Measurements from ENCODE around the gene FBXO46.
"Not testable (repeated sequence)": the region's sequence is repeated elsewhere in the genome, so short reads cannot be mapped to it uniquely, and the experiment has no call there.

Gene FBXO46

DNA sequence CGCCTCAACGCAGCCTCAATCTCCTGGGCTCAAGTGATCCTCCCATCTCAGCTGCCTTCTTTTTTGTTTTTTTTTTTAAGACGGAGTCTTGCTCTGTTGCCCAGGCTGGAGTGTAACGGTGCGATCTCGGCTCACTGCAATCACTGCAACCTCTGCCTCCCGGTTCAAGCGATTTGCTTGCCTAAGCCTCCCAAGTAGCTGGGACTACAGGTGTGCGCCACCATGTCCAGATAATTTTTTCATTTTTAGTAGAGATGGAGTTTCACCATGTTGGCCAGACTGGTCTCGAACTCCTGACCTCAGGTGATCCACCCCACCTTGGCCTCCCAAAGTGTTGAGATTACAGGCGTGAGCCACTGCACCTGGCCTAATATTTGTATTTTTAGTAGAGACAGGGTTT is 10.6 kb downstream of the FBXO46 start:
- not testable (repeated sequence) for DNase-seq

- no peak for DNase-seq
These were observed 12.6 kb downstream of the FBXO46 start for GRCh38 chr19:45717983-45718650.

- peak; percentile 98 for DNase-seq
These were observed 13.3 kb downstream of the FBXO46 start for GRCh38 chr19:45717131-45717982.

GRCh38 chr19:45716359-45717130 is 14.2 kb downstream of the FBXO46 start:
- peak; percentile 29 for DNase-seq

GRCh38 chr19:45715139-45715538 is 15.6 kb downstream of the FBXO46 start:
- DNase-seq, result no peak

- no peak for DNase-seq
These were observed 17.6 kb downstream of the FBXO46 start for GRCh38 chr19:45713141-45713540.

- DNase-seq, result no peak
These were observed 18.0 kb downstream of the FBXO46 start for GRCh38 chr19:45712699-45713067.

- DNase-seq, result no peak
These were observed 18.6 kb downstream of the FBXO46 start for GRCh38 chr19:45711851-45712698.

DNA sequence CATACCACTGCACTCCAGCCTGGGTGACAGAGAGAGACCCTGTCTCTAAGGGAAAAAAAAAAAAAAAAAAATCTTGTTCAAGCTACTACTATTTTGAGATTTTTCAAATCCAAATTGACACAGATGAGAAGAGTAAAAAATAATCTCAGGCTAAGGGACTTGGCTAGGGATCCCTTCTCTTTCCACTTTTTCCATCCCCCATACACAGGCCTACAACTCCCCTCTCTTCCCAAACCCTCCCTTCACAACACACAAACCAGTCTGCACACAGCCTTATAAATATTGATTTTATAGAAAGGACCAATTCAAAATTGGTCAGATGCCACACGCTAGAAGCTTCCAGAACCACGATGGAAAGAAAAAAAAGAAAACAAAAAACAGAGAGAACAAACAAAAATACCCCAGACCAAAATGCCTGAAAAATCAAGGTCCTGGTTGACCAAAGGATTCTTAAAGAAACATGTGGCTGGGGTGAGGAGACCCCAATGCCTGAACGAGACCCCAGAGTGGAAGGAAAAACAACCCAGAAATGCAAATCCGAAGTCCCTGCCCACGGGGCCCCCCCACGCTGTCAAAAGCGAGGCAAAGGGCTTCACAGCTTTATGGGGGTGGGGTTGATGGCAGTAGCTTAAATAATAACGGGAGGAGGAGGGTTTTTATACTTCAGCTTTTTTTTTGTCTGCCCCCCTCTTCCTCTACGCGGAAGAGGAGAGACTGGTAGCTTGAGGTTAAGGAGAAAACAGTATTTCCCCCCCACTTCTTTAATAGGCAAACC is 20.2 kb downstream of the FBXO46 start:
- no peak for DNase-seq

DNA sequence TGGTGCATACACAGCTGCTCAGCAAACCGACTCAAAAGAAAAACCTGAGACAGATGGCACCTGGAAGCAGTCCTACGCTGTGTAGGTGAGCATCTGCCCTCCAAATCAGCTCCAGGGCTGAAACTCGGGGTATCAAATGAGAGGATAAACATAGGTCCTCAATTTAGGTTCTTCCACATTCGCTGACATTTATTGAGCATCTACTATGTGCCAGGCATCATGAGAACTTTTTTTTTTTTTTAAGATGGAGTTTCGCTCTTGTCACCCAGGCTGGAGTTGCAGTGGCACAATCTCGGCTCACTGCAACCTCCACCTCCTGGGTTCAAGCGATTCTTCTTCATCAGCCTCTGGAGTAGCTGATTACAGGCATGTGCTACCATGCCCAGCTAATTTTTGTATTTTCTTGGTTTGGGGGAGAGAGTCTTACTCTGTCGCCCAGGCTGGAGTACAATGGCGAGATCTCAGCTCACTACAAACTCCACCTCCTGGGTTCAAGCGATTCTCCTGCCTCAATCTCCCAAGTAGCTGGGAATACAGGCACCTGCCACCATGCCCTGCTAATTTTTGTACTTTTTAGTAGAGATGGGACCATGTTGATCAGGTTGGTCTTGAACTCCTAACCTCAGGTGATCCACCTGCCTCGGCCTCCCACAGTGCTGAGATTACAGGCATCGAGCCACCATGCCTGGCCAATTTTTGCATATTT is 24.8 kb downstream of the FBXO46 start:
- no peak for DNase-seq

DNA sequence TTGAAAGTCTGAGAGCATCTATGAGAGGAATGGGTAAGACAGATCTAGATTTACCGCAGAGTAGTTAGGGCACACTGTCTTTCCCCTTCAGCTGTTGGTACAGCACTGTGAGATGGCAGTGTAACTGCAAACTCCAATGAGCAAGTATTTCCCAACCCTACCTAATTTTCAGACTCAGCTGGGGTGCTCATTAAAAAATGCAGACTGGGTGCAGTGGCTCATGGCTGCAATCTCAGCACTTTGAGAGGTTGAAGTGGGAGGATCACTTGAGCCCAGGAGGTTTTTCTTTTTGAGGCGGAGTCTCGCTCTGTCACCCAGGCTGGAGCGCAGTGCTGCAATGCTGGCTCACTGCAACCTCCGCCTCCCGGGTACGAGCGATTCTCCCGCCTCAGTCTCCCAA is 25.6 kb downstream of the FBXO46 start:
- DNase-seq, result no peak

DNA sequence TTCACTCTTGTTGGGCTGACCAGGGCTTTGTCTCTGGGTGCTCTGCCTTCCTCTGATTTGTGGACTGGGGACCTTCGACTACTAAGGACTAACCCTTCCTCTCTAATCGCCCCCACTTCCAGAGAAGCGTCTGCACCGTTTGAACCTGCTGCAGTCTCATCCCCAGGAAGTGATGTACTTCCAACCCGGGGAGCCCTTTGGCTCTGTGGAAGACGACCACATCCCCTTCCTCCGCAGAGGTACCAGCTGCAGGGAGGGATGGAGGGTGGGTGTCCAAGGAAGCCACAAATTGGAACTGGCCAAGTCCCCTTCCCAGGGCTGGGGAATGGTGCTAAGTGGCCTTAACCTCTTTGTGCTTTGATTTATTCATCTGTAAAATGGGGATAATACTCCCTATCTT is 29.0 kb downstream of the FBXO46 start:
- no peak for DNase-seq

DNA sequence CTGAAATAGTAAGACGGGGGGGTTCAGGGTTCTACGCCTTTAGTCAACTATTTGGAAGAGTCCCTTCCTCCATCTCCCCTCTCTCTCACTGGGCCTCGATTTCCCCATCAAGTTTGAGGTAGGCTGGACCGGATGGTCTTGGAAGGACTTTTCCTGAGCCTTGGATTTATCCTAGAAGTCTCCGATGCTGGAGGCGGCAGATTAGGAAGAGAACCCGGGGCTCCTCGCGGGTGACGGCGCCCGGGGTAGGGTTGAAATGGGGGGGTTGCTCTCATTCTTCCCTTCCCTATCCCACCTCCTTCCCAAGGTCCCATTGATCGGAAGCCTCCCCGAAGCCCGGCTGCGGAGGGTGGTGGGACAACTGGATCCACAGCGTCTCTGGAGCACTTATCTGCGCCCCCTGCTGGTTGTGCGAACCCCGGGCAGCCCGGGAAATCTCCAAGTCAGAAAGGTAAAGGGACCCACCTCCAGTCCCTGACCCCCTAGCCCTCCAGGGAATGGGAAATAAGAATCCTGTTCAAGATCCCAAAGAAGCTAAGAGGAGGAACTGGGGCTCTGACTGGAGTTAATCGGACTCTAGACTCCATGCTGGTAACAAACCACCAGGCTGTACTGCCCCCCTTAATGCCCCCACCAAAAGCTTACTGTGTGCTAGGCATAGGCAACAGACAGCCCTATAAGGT is 37.4 kb downstream of the FBXO46 start:
- peak; percentile 90 for DNase-seq

DNA sequence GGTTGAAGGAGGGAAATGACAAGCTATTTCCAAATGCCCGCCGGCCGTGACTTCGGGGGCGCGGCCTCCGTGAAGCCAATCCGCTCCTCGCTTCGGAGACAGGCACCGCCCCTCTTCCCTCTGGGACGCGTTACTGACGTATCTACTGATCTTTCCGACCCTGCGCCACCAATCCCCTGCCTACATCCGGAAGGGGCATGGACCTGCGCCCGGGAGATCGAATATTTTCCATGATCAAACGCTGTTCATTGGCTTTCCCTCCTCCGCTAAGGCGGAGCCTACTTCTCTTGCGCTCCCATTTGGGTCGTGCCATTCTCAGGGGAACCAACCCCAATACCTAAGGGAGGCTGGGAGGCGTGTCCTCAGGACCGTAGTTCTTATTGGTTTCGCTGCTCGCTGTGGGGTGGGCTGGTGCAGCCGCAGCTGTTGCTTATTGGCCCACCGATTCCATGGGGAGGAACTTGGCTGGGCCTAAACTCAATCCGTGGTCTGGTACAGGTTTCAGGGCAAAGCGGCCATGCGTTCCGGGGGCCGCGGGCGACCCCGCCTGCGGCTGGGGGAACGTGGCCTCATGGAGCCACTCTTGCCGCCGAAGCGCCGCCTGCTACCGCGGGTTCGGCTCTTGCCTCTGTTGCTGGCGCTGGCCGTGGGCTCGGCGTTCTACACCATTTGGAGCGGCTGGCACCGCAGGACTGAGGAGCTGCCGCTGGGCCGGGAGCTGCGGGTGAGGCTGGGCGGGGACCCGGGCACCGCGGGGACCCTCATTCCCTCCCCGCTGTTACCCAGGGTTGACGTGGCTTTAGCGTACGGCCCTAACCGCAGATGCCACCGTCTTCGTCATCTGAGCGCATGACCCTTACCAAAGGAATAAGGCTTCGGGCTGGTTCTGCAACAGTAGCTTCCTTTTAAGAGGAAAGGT is 38.2 kb downstream of the FBXO46 start, which contains the start of gene QPCTL:
QPCTL (plus strand) TSS at position 480 of the 919 bp plus-strand sequence; CDS start at position 518, 38 bp downstream.
- DNase-seq, result peak; percentile 99

DNA sequence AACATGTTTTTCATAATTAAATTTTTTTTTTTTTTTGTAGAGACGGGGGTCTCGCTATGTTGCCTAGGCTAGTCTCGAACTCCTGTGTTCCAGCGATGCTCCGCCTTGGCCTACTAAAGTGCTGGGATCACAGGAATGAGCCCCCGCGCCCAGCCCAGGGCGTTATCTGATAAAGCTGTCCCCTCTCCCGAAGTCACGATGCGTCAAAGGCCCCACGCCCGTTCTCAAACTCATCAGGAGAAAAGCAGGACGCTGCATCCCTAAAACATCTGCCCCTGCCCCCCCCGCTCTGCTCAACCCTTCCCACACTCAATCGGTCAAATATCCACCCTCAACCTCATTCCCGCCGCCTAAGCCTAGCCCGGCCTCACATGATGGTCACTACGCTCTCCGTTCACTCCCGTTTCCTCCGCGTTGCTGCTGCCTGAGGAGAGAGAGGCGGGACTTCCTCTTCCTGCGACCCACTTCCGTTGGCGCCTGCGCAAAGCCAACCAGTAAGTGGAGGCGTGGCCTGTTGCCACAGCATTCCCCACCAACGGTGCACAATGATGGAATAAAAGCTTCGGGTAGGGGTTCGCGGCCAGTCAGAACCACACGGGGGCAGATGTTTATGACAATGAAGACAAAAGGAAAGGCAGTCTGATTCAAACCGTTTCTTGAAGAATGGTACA is 39.0 kb downstream of the FBXO46 start, which contains the start of gene SNRPD2:
SNRPD2 (minus strand) TSS at position 438 of the 671 bp plus-strand sequence; CDS start at position 373, 65 bp downstream.
- DNase-seq, result peak; percentile 94

DNA sequence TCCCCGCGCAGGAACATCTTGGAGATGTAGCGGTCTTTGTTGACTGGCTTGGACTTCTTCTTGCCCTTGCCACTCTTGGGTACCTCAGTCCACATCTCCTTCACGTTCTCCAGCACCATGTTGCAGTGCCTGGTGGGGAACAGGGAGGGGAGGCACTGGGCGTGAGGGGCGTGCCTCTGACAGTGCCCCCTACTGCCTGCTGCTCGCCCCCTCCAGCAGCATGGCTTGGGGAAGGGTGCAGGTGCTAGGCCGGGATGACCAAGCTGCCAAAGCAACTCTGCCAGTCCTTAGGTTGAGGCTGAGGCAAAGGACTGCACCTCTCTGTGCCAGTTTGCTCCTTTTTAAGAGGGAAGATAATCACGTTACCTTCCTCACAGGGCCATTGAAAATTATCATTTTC is 43.1 kb downstream of the FBXO46 start:
- no peak for DNase-seq

GRCh38 chr19:45685045-45685444 is 45.7 kb downstream of the FBXO46 start:
- DNase-seq, result not testable (repeated sequence)

DNA sequence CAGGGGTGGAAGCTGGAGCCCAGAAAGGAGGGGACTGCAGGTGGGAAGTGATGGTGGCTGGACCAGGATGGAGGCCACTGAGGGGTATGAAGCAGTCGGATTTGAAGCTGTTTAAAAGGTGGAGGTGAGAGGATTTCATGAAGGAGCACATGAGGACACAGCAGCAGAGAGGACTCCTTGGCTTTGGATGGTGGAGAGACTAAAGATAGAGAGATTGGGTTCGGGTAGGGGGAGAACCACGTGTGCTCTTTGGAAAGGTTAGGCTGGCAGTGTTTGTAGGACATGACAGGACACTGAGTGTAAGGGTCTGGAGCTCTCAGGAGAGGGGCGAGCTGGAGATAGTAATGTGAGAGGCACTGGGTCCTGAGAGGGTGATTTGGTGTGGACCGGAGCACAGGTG is 47.8 kb downstream of the FBXO46 start:
- DNase-seq, result no peak

- no peak for DNase-seq
These were observed 48.6 kb downstream of the FBXO46 start for GRCh38 chr19:45682117-45682516.
